Heart left ventricle (tissue), 13 donors: ENCODE measurements around the gene MICAL3.

Experiments used
- CTCF ChIP-seq, 12 donors: fragments of 200-600 bp; sonication (generic) in 4 of 12; IDR thresholded peaks; one replicate each; pipeline versions ENCODE4 v1.5.0 to v1.8.0; 2018 to 2022; ENCODE audit warnings: antibody characterized with exemption in 12 of 12, mild to moderate bottlenecking in 5 of 12
- POLR2A ChIP-seq, 2 donors: fragments of 450-650 bp; IDR thresholded peaks; one replicate each; pipeline ENCODE4 v1.6.1; 2017; ENCODE audit warnings: antibody characterized with exemption in 2 of 2, mild to moderate bottlenecking in 2 of 2, moderate library complexity in 2 of 2
- donor health status: ischemic (EF 13 %, LVEDD 7.1; RV severe dilation, severe dysfunction).
- donor health status: DM: no; HTN: yes; CAD: no.
- donor health status: DM: no; HTN: no; CAD: no.
- donor health status: ischemic (EF 25% LVEDD 6.9; RV normal size, moderate dysfunction).
- donor health status: ischemic (EF 25% LVEDD 5.7; RV mildly dilated, moderate dysfunction).
- donor health status: ischemic (EF 35%, LVEDD 5.7; RV mildly dilated, moderate dysfunction).
- donor health status: nonischemic (EF 11% LVEDD 7.7; RV severe dilation, severe dysfunction).
- donor health status: DM: yes; HTN: yes; CAD: no.
- donor health status: PGD.
- donor health status: ischemic (EF 29% LVEDD 5.4; RV normal size, mild dysfunction).
- donor health status: nonischemic (EF 23%, LVEDD 6.1; RV moderate dilation, normal function).

- TF ChIP-seq CTCF (IDR thresholded peaks at IDR 0.05) (no peak), POLR2A (IDR thresholded peaks at IDR 0.05) (no peak)
Observed at GRCh38 chr22:17782158-17782557, 242.2 kb downstream of the MICAL3 start.
